BE2C (cell line): ENCODE measurements around the gene RBP2. TPM values are rescaled to one million over a fixed set of nuclear protein-coding genes. Genes with fewer than 3 reads are reported as not detected.

Experiments used
- DNase-seq: peaks from one replicate; pipeline ENCODE4 v3.0.0-alpha.2; 2020
- H3K27me3 ChIP-seq: fragments of 250-450 bp; sonication (Bioruptor Pico); 2 replicates; pipeline ENCODE4 v1.5.1; 2020; ENCODE audit warnings: mild to moderate bottlenecking
- H3K36me3 ChIP-seq: fragments of 250-450 bp; sonication (Bioruptor Pico); 2 replicates; pipeline ENCODE4 v1.5.1; 2020; ENCODE audit warnings: mild to moderate bottlenecking
- H3K4me1 ChIP-seq: fragments of 250-450 bp; sonication (Bioruptor Pico); 2 replicates; pipeline ENCODE4 v1.5.1; 2020
- H3K4me3 ChIP-seq: 2 replicates; pipeline ENCODE4 v1.5.1; 2011; ENCODE audit warnings: low read depth, low read length
- H3K9me3 ChIP-seq: fragments of 250-450 bp; sonication (Bioruptor Pico); 2 replicates; pipeline ENCODE4 v1.5.1; 2020
- polyA plus RNA-seq: library from polyadenylated mRNA; unstranded; fragments of >200 nt; gene quantifications from one replicate; pipeline ENCODE4 v1.2.1, GENCODE V29; 2012; ENCODE audit warnings: low read depth, missing spikeins; ENCODE audit not compliant: insufficient read length, insufficient read depth
- TF ChIP-seq, protein P1 (sequence below): IDR thresholded peaks from 2 replicates; pipeline ENCODE4 v1.5.1; 2012; ENCODE audit warnings: mild to moderate bottlenecking, low read depth, low read length

The RBP2 gene
- polyA plus RNA-seq: not detected

DNA sequence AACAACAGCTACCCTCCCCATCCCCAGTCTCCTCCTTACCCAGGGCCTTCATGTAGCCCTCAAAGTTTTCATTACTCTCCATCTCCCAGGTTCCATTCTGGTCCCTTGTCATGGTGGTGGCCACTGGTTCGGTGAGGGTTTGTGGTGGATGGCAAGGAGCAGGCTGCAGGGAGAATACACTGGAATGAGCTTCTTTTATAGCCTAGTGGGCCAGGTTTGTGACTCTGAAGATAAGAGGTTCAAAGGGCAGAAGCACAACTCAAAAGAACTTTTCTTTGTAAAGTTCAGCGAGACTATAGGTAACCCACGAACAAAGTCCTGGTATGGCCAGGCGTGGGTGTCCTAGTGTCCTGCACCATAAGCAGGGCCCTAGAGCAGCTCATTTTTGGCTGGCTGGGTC is at the start of gene RBP2:
Gene RBP2, minus strand, starts transcription at position 169 of the 400 bp plus-strand sequence. Its CDS starts 57 bp downstream, at position 112.
- no peaks in the 10 kb centered on the region for H3K36me3 ChIP-seq
- H3K4me3 ChIP-seq: no peak within 1 kb of the TSS
- TF ChIP-seq, protein P1, sequence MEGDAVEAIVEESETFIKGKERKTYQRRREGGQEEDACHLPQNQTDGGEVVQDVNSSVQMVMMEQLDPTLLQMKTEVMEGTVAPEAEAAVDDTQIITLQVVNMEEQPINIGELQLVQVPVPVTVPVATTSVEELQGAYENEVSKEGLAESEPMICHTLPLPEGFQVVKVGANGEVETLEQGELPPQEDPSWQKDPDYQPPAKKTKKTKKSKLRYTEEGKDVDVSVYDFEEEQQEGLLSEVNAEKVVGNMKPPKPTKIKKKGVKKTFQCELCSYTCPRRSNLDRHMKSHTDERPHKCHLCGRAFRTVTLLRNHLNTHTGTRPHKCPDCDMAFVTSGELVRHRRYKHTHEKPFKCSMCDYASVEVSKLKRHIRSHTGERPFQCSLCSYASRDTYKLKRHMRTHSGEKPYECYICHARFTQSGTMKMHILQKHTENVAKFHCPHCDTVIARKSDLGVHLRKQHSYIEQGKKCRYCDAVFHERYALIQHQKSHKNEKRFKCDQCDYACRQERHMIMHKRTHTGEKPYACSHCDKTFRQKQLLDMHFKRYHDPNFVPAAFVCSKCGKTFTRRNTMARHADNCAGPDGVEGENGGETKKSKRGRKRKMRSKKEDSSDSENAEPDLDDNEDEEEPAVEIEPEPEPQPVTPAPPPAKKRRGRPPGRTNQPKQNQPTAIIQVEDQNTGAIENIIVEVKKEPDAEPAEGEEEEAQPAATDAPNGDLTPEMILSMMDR: no peak
- H3K9me3 ChIP-seq: no peaks in the 10 kb centered on the region
- DNase-seq: no peak
- no peaks in the 10 kb centered on the region for H3K4me1 ChIP-seq
- H3K27me3 ChIP-seq: no peaks in the 10 kb centered on the region

DNA sequence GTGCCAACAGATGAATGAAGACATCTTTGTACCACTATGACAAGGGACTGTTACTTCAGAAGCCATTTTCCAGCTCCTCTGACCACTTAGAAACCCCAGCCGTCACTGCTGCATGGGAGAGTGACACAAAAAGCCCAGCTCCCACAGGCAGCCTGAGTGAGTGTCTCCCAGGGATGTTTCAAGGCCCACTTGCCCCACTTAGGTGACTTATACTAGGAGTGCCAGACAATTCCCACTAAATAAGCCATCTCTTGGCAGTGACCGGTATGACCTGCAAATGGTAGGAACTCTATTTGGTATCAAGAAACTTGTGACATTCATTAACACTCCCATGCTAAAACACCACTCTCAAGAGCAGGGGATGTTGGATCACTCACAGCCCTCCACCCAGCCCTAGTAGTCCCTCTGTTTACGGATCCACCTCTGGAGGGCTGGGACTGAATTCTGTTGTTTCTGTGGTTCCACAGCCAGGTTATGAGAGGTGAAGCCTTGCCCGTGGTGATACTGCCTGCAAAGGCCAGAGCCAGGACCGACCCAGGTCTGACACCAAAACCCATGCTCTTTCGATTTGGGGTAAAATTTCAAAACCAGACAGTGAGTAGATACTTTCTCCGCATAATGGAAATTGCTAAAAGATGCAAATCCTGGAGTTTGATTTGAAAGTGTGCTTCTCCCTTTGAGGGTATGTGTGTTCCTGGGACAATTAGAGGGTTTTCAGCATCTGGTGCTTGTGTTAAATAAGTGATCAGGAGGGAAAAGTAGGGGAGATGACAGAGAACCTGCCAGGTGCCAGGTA is 48.7 kb upstream of the RBP2 start:
- TF ChIP-seq, protein P1: no peak
- peaks cover 20% of the 10 kb centered on the region for H3K36me3 ChIP-seq
- no peaks in the 10 kb centered on the region for H3K27me3 ChIP-seq
- H3K4me3 ChIP-seq: no peak overlapping the region
- H3K9me3 ChIP-seq: no peaks in the 10 kb centered on the region
- peaks cover 22% of the 10 kb centered on the region for H3K4me1 ChIP-seq
- no peak for DNase-seq

DNA sequence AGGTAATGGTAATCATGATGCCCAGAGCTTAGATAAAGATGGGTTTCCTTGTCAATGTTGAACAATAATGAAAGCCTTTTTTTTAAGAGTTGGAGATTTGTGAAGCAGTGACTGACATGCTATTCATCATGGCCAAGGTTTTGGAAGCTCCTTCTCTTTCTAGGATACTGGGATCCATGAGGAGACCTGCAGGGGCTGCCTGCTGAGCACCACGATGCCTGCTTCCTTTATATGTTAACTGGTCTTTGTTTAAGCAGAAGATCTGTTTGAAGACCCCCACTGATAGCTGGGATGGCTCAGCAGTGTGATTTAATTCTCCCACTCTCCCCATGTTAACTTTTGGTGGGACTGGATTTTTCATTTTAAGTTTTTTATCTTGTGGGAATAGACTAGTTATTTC is 47.4 kb upstream of the RBP2 start:
- Histone ChIP-seq H3K36me3 (peaks cover 20% of the 10 kb centered on the region), H3K4me1 (peaks cover 15% of the 10 kb centered on the region), H3K9me3 (no peaks in the 10 kb centered on the region), H3K4me3 (no peak overlapping the region), H3K27me3 (no peaks in the 10 kb centered on the region)
- DNase-seq: no peak
- TF ChIP-seq, protein P1: no peak

DNA sequence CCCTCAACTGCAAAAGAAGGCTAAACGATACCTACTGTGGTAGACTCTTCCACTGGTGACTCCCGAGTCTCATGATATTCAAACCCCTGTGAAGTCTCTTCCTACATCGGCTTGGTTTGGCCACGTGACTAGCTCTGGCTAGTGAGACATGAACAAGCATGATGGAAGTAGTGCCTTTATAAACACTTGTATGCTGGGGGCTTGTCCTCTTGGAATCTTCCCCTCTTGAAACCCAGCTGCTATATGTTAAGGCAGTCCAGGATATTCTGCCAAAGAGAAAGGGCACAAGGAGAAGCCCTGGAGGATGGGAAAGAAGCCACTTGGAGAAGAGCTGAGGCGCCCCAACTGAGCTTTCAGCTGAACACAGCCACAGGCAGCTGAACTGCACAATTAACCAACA is 46.9 kb upstream of the RBP2 start:
- peaks cover 15% of the 10 kb centered on the region for H3K4me1 ChIP-seq
- H3K27me3 ChIP-seq: no peaks in the 10 kb centered on the region
- peaks cover 16% of the 10 kb centered on the region for H3K36me3 ChIP-seq
- TF ChIP-seq, protein P1: no peak
- no peak overlapping the region for H3K4me3 ChIP-seq
- H3K9me3 ChIP-seq: no peaks in the 10 kb centered on the region
- DNase-seq: no peak

DNA sequence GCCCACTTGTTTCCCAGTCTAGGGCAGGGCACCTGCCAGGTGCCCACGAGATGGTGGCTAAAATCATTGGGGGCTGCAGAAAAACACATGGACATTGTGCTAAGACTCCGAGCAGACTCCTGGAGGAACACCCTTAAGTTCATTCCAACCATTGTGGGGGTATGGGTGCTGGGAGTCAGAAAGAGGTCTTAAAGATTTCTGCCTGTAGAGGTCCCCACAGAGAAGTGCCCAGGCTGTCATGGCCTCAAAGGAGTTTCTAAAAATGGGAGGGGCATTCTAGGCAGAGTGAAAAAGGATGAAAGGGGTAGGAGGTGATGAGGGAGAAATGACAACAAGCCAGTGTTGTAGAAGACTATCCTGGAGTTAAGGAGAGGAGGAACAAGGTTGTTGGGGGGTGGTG is 46.1 kb upstream of the RBP2 start:
- no peak for DNase-seq
- H3K9me3 ChIP-seq: no peaks in the 10 kb centered on the region
- H3K4me3 ChIP-seq: no peak overlapping the region
- H3K27me3 ChIP-seq: no peaks in the 10 kb centered on the region
- H3K36me3 ChIP-seq: peaks cover 22% of the 10 kb centered on the region
- H3K4me1 ChIP-seq: peaks cover 15% of the 10 kb centered on the region
- TF ChIP-seq, protein P1: peak; percentile 45

DNA sequence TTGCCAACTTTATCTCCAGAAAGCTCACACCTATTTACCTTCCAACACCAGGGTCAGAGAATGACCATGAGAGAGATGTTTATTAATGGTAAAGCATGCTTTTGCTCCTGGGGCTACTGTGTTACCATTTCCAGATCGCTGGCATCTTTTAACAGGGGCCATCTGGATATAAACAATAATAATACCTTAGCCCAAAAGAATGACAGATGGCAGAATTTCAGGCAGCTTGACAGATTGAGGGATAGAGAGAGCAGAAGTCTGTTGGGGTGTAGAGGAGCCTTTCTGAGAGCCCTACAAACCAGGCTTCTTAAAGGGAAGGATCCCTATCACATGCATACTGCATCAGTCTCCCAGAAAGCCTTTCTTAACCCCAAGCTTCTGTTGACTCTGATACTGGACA is 45.5 kb upstream of the RBP2 start:
- H3K27me3 ChIP-seq: no peaks in the 10 kb centered on the region
- TF ChIP-seq, protein P1: no peak
- H3K36me3 ChIP-seq: peaks cover 26% of the 10 kb centered on the region
- H3K4me3 ChIP-seq: no peak overlapping the region
- no peak for DNase-seq
- H3K4me1 ChIP-seq: peaks cover 15% of the 10 kb centered on the region
- no peaks in the 10 kb centered on the region for H3K9me3 ChIP-seq
